GM21737 (cell line): ENCODE data around the gene ASPN.

Experiments used
- ATAC-seq: cut with Tn5 transposase; IDR thresholded peaks from one replicate; pipeline ENCODE4 v1.9.1; 2021; ENCODE audit warnings: mild to moderate bottlenecking, moderate library complexity; ENCODE audit not compliant: unreplicated experiment

Gene ASPN

GRCh38 chr9:92482329-92482728 lies at the start of gene ASPN:
TSS of gene ASPN (minus strand) at chr9:92482506.
- no peak for ATAC-seq

- ATAC-seq = no peak
These were observed 48.6 kb upstream of the ASPN start for GRCh38 chr9:92530893-92531292.

GRCh38 chr9:92529124-92529523 lies 46.8 kb upstream of the ASPN start:
- no peak for ATAC-seq

GRCh38 chr9:92528522-92528849 lies 46.2 kb upstream of the ASPN start:
- ATAC-seq = no peak

- ATAC-seq = no peak
These were observed 45.7 kb upstream of the ASPN start for GRCh38 chr9:92527832-92528521.

GRCh38 chr9:92527291-92527828 lies 45.1 kb upstream of the ASPN start:
- ATAC-seq = no peak

- ATAC-seq = no peak
These were observed 43.0 kb upstream of the ASPN start for GRCh38 chr9:92525306-92525705.

GRCh38 chr9:92524881-92525280 lies 42.6 kb upstream of the ASPN start:
- no peak for ATAC-seq

- no peak for ATAC-seq
These were observed 41.0 kb upstream of the ASPN start for GRCh38 chr9:92522983-92523970.

- no peak for ATAC-seq
These were observed 38.5 kb upstream of the ASPN start for GRCh38 chr9:92520837-92521236.

- no peak for ATAC-seq
These were observed 35.9 kb upstream of the ASPN start for GRCh38 chr9:92518199-92518598.

GRCh38 chr9:92517046-92517445 lies 34.7 kb upstream of the ASPN start:
- ATAC-seq = no peak

- ATAC-seq = no peak
These were observed 34.2 kb upstream of the ASPN start for GRCh38 chr9:92516521-92516920.

GRCh38 chr9:92514635-92515034 lies 32.3 kb upstream of the ASPN start:
- ATAC-seq = no peak

GRCh38 chr9:92513349-92513748 lies 31.0 kb upstream of the ASPN start:
- no peak for ATAC-seq

- no peak for ATAC-seq
These were observed 30.3 kb upstream of the ASPN start for GRCh38 chr9:92512622-92513021.

GRCh38 chr9:92510747-92511146 lies 28.4 kb upstream of the ASPN start:
- ATAC-seq = no peak

GRCh38 chr9:92509050-92509449 lies 26.7 kb upstream of the ASPN start:
- no peak for ATAC-seq

- ATAC-seq = no peak
These were observed 25.9 kb upstream of the ASPN start for GRCh38 chr9:92508018-92508820.

GRCh38 chr9:92507496-92507895 lies 25.2 kb upstream of the ASPN start:
- no peak for ATAC-seq

- no peak for ATAC-seq
These were observed 24.7 kb upstream of the ASPN start for GRCh38 chr9:92507005-92507404.
